Omental fat pad (tissue), 4 donors: ENCODE results near the gene KLRG1. TPM values are rescaled to one million over a fixed set of nuclear protein-coding genes. Genes with fewer than 3 reads are reported as not detected.

Experiments used
- ATAC-seq: fragments of 150-250 bp; one replicate; pipeline ENCODE4 v1.9.1; 2016; ENCODE audit warnings: mild to moderate bottlenecking, moderate library complexity; ENCODE audit not compliant: low FRiP score
- DNase-seq: peaks from one replicate; pipeline ENCODE4 v3.0.0-alpha.2; 2019; ENCODE audit warnings: low spot score
- CTCF ChIP-seq, 3 donors: fragments of 450-650 bp; IDR thresholded peaks; one replicate each; pipeline ENCODE4 v1.5.1; 2016 to 2017; ENCODE audit warnings: antibody characterized with exemption in 3 of 3, mild to moderate bottlenecking in 3 of 3, moderate library complexity in 2 of 3
- total RNA-seq, 4 donors: library from RNA; depleted of rRNA; stranded (reverse); fragments of >200 nt; gene quantifications; one replicate each; pipeline ENCODE4 v1.1.0, GENCODE V29; 2016

Gene KLRG1
- total RNA-seq, 4 donors from 2014 or later, result 2.3 to 17.0 (median 6.3) TPM

GRCh38 chr12:9049520-9050133 is 60.3 kb downstream of the KLRG1 start:
- DNase-seq (no peak), ATAC-seq (no peak)
- no peak for TF ChIP-seq CTCF (IDR thresholded peaks at IDR 0.05)

- no peak for DNase-seq
- no peak for TF ChIP-seq CTCF (IDR thresholded peaks at IDR 0.05)
- ATAC-seq, result no peak
These were observed 61.3 kb downstream of the KLRG1 start for GRCh38 chr12:9050521-9051157.

GRCh38 chr12:9051158-9051550 is 61.8 kb downstream of the KLRG1 start:
- ATAC-seq, result no peak
- no peak for TF ChIP-seq CTCF (IDR thresholded peaks at IDR 0.05)
- no peak for DNase-seq

- no peak for TF ChIP-seq CTCF (IDR thresholded peaks at IDR 0.05)
- ATAC-seq, result no peak
- no peak for DNase-seq
These were observed 63.3 kb downstream of the KLRG1 start for GRCh38 chr12:9052610-9053009.

Other genes with a start within 250 kb of the KLRG1 start
- gene A2ML1, start 166.9 kb upstream of the KLRG1 start, total RNA-seq, result not detected
- gene PHC1, start 75.0 kb upstream of the KLRG1 start, total RNA-seq, result 10 to 100 TPM; 19.3 to 30.3 (median 25.8) TPM
- gene M6PR, start 39.9 kb upstream of the KLRG1 start, total RNA-seq, result 100 to 1,000 TPM in 3 of 4 donors, 10 to 100 TPM in 1; 87.9 to 141 (median 109) TPM
- 100 to 1,000 TPM; 178 to 694 (median 529) TPM for gene A2M, start 126.4 kb downstream of the KLRG1 start, total RNA-seq
- gene PZP, start 218.8 kb downstream of the KLRG1 start, total RNA-seq, result 1 to 10 TPM in 1 of 4 donors, under 1 TPM in 1, not detected in 2; 0.12 to 1.6 TPM